ENCODE results near the gene BBS7. TPM values are rescaled to one million over a fixed set of nuclear protein-coding genes. Genes with fewer than 3 reads are reported as not detected.

Gene BBS7
- total RNA-seq: 2.2 TPM

- no peaks in the 10 kb centered on the region for H3K9me3 ChIP-seq (ENCODE audit: low read depth, low read length)
- peaks cover 8% of the 10 kb centered on the region for H3K4me1 ChIP-seq (ENCODE audit: insufficient read depth, low read length)
- peaks cover 12% of the 10 kb centered on the region for H3K27me3 ChIP-seq (ENCODE audit: insufficient read depth, low read length)
- peak within 1 kb of the TSS; percentile 86 for H3K4me3 ChIP-seq (ENCODE audit: low read length)
Measured at GRCh38 chr4:121869841-121870822, at the start of gene BBS7. TSS of gene BBS7 (minus strand) at chr4:121870474. CDS start at chr4:121870313, 161 bp downstream.

GRCh38 chr4:121913667-121914066, 43.4 kb upstream of the BBS7 start:
- no peak overlapping the region for H3K4me3 ChIP-seq (ENCODE audit: low read length)
- H3K9me3 ChIP-seq (ENCODE audit: low read depth, low read length): no peaks in the 10 kb centered on the region
- peaks cover 7% of the 10 kb centered on the region for H3K27me3 ChIP-seq (ENCODE audit: insufficient read depth, low read length)
- H3K4me1 ChIP-seq (ENCODE audit: insufficient read depth, low read length): no peaks in the 10 kb centered on the region

DNA sequence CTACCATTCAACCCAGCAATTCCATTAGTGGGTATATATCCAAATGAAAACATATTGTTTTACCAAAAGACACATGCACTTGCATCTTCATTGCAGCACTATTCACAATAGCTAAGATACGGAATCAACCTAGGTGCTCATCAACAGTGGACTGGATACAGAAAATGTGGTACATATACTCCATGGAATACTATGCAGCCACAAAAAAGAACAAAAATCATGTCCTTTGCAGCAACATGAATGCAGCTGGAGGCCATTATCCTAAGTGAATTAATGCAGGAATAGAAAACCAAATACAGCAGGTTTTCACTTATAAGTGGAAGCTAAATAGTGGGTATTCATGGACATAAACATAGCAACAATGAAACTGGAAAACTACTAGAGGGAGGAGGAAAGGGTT, 38.1 kb upstream of the BBS7 start:
- Histone ChIP-seq H3K9me3 (ENCODE audit: low read depth, low read length) (no peaks in the 10 kb centered on the region), H3K27me3 (ENCODE audit: insufficient read depth, low read length) (peaks cover 5% of the 10 kb centered on the region), H3K4me1 (ENCODE audit: insufficient read depth, low read length) (no peaks in the 10 kb centered on the region), H3K4me3 (ENCODE audit: low read length) (no peak overlapping the region)

GRCh38 chr4:121900132-121900983, 30.1 kb upstream of the BBS7 start:
- H3K4me1 ChIP-seq (ENCODE audit: insufficient read depth, low read length): no peaks in the 10 kb centered on the region
- no peaks in the 10 kb centered on the region for H3K9me3 ChIP-seq (ENCODE audit: low read depth, low read length)
- H3K27me3 ChIP-seq (ENCODE audit: insufficient read depth, low read length): peaks cover 6% of the 10 kb centered on the region
- no peak overlapping the region for H3K4me3 ChIP-seq (ENCODE audit: low read length)

DNA sequence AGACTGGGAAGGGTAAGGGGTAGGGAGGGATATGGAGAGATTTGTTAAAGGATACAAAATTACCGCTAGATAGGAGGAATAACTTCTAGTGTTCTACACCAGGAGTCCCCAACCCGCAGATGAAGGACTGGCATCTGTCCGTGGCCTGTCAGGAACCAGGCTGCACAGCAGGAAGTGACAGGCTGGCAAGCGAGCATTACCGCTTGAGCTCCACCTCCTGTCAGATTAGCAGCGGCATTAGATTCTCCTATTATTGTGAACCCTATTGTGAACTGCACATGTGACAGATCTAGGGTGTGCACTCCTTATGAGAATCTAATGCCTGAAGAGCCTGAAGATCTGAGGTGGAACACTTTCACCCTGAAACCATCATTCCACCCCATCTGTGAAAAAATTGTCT, 27.9 kb upstream of the BBS7 start:
- H3K4me3 ChIP-seq (ENCODE audit: low read length): no peak overlapping the region
- no peaks in the 10 kb centered on the region for H3K9me3 ChIP-seq (ENCODE audit: low read depth, low read length)
- H3K4me1 ChIP-seq (ENCODE audit: insufficient read depth, low read length): no peaks in the 10 kb centered on the region
- H3K27me3 ChIP-seq (ENCODE audit: insufficient read depth, low read length): peaks cover 15% of the 10 kb centered on the region

DNA sequence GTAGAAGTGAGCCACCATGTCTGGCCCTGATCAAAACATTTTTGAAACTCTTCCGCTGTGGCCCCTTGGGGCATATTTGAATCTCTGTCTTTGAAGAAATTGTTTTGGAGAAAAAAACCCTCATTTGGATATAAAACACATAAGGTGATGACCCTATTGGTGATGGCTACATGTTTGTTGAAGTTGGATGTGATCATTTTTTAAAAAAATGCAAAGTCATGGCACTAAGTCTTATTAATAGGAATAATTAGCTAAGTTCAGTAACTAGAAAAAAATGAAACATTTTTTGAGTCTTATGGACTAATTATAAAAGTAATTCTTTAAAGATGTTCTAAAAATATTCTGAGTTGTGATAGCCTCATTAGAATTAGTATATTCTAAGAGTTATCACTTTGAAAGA, 17.9 kb upstream of the BBS7 start:
- H3K27me3 ChIP-seq (ENCODE audit: insufficient read depth, low read length): peaks cover 14% of the 10 kb centered on the region
- H3K4me3 ChIP-seq (ENCODE audit: low read length): no peak overlapping the region
- no peaks in the 10 kb centered on the region for H3K9me3 ChIP-seq (ENCODE audit: low read depth, low read length)
- no peaks in the 10 kb centered on the region for H3K4me1 ChIP-seq (ENCODE audit: insufficient read depth, low read length)

- no peaks in the 10 kb centered on the region for H3K4me1 ChIP-seq (ENCODE audit: insufficient read depth, low read length)
- no peak overlapping the region for H3K4me3 ChIP-seq (ENCODE audit: low read length)
- no peaks in the 10 kb centered on the region for H3K9me3 ChIP-seq (ENCODE audit: low read depth, low read length)
- peaks cover 19% of the 10 kb centered on the region for H3K27me3 ChIP-seq (ENCODE audit: insufficient read depth, low read length)
Measured at GRCh38 chr4:121885115-121885514, 14.8 kb upstream of the BBS7 start.

DNA sequence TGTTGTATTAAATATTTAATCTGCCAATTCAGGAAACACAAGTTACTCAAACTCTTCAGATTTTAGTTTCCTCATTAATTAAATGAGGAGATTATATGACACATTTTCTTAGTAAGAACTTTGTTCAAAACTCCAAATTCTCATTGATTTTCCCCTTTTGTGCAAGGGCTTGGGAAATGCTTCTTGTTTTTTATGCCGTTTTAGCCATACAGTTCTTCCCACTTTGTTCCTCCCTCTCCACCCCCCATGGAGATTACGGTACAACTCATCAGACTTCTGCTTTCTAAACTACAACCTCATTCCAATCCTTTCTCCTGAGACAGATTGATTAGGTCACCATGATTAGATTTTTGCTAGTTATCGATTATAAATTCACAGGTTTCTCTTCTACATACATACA, 10.9 kb upstream of the BBS7 start:
- Histone ChIP-seq H3K4me3 (ENCODE audit: low read length) (no peak overlapping the region), H3K4me1 (ENCODE audit: insufficient read depth, low read length) (no peaks in the 10 kb centered on the region), H3K9me3 (ENCODE audit: low read depth, low read length) (no peaks in the 10 kb centered on the region), H3K27me3 (ENCODE audit: insufficient read depth, low read length) (peaks cover 42% of the 10 kb centered on the region)

GRCh38 chr4:121879135-121879534, 8.9 kb upstream of the BBS7 start:
- Histone ChIP-seq H3K9me3 (ENCODE audit: low read depth, low read length) (no peaks in the 10 kb centered on the region), H3K4me3 (ENCODE audit: low read length) (no peak overlapping the region), H3K27me3 (ENCODE audit: insufficient read depth, low read length) (peaks cover 49% of the 10 kb centered on the region), H3K4me1 (ENCODE audit: insufficient read depth, low read length) (no peaks in the 10 kb centered on the region)

DNA sequence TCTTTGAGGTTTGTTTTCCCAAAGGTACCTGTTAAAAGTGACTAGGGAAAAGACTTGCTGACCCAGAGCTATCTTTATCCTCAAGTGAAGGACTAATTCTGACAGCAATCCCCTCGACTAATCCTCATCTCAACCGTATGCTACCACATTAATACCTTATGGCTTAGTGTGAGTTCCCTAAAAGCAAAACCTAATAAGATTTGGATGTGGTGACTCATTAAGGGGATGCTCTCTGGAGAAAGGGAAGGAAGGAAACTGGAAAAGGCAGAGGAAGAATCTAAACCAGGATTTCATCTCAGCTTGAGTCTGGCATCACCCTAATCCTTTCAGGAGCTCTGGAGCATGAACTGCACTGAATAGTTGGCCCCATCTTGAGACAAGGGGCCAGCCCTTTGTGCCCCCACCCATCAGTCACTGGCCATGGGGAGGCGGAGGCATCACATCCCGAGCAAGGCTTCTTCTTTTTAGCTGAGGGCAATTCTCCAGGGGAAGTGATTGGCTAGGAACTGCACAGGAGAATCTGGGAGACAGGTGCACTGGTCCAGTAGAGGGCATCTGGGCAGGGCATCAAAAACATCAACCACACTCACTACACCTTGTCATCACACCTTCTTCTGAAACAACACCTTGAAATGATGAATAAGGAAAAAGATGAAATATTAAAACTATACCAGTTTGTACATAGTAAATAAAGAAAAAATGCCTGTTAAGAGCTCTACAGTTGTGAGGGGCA, 6.9 kb upstream of the BBS7 start:
- Histone ChIP-seq H3K4me3 (ENCODE audit: low read length) (no peak overlapping the region), H3K9me3 (ENCODE audit: low read depth, low read length) (no peaks in the 10 kb centered on the region), H3K27me3 (ENCODE audit: insufficient read depth, low read length) (peaks cover 55% of the 10 kb centered on the region), H3K4me1 (ENCODE audit: insufficient read depth, low read length) (no peaks in the 10 kb centered on the region)

- H3K4me3 ChIP-seq (ENCODE audit: low read length): no peak overlapping the region
- no peaks in the 10 kb centered on the region for H3K9me3 ChIP-seq (ENCODE audit: low read depth, low read length)
- peaks cover 52% of the 10 kb centered on the region for H3K27me3 ChIP-seq (ENCODE audit: insufficient read depth, low read length)
Measured at GRCh38 chr4:121876070-121876469, 5.8 kb upstream of the BBS7 start.

GRCh38 chr4:121875652-121876051, 5.4 kb upstream of the BBS7 start:
- H3K4me3 ChIP-seq (ENCODE audit: low read length): no peak overlapping the region
- peaks cover 50% of the 10 kb centered on the region for H3K27me3 ChIP-seq (ENCODE audit: insufficient read depth, low read length)
- H3K9me3 ChIP-seq (ENCODE audit: low read depth, low read length): no peaks in the 10 kb centered on the region
- no peaks in the 10 kb centered on the region for H3K4me1 ChIP-seq (ENCODE audit: insufficient read depth, low read length)

More at GRCh38 chr4:121876070-121876469, 5.8 kb upstream of the BBS7 start:
- no peaks in the 10 kb centered on the region for H3K4me1 ChIP-seq (ENCODE audit: insufficient read depth, low read length)

DNA sequence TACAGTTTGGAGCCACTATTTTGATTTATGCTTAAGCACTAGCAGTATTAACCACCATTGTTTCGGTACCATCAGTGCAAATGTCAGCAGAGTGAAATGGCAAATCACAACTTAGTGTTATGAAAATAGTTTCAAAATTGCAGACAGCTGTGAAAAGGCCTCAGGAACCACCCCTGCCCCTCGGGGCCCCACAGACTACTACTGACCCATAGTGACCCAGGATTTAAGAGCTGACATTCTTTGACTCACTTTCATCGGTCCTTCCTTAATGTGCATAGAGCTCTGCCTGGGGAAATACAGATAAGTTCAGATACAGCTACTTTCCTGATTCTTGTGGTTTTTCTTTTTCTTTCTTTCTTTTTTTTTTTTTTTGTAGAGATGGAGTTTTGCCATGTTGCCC, 3.3 kb upstream of the BBS7 start:
- H3K4me3 ChIP-seq (ENCODE audit: low read length): no peak overlapping the region
- H3K27me3 ChIP-seq (ENCODE audit: insufficient read depth, low read length): peaks cover 34% of the 10 kb centered on the region
- H3K9me3 ChIP-seq (ENCODE audit: low read depth, low read length): no peaks in the 10 kb centered on the region
- H3K4me1 ChIP-seq (ENCODE audit: insufficient read depth, low read length): peaks cover 8% of the 10 kb centered on the region

- Histone ChIP-seq H3K9me3 (ENCODE audit: low read depth, low read length) (no peaks in the 10 kb centered on the region), H3K27me3 (ENCODE audit: insufficient read depth, low read length) (no peaks in the 10 kb centered on the region), H3K4me1 (ENCODE audit: insufficient read depth, low read length) (no peaks in the 10 kb centered on the region), H3K4me3 (ENCODE audit: low read length) (no peak overlapping the region)
Measured at GRCh38 chr4:121863799-121864198, 6.5 kb downstream of the BBS7 start.

DNA sequence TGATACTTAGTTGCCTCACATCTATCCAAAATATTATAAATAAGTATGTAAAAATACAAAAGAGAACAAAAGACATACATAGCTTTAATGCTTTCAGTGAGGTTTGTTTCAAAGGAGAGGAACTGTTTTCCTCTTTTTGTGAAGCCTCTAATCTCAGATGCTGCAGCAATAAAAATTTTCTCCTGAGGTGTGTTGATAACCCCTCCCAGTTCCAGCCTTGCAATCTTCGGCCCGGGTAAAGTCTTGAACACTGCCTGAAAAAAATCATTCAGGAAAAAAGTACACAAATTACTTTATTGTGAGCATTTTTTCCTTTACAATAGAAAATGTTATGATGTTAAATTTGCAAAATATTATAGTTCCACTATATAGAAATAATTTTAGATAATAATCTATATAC, 8.8 kb downstream of the BBS7 start:
- Histone ChIP-seq H3K4me1 (ENCODE audit: insufficient read depth, low read length) (no peaks in the 10 kb centered on the region), H3K27me3 (ENCODE audit: insufficient read depth, low read length) (no peaks in the 10 kb centered on the region), H3K9me3 (ENCODE audit: low read depth, low read length) (no peaks in the 10 kb centered on the region), H3K4me3 (ENCODE audit: low read length) (no peak overlapping the region)

All from mononuclear cell (primary cell).